Fibroblast of mammary gland (primary cell): ENCODE measurements around the gene LCN12.
A peak's percentile ranks its signal among the peaks of the same experiment; 100 is the strongest.

ENCODE experiments used
- DNase-seq: peaks from one replicate; pipeline ENCODE4 v3.0.0-alpha.2; 2010; ENCODE audit warnings: low read depth
- H3K4me3 ChIP-seq: 2 replicates; pipeline ENCODE4 v1.5.1; 2011; ENCODE audit warnings: low read depth, mild to moderate bottlenecking, low read length, moderate library complexity; ENCODE audit not compliant: control insufficient read depth
- TF ChIP-seq, protein P1 (sequence below): conservative IDR thresholded peaks from 2 replicates; pipeline ENCODE4 v1.5.1; 2011; ENCODE audit warnings: low read depth, low read length, inconsistent platforms; ENCODE audit not compliant: control insufficient read depth, insufficient read depth

Gene LCN12

DNA sequence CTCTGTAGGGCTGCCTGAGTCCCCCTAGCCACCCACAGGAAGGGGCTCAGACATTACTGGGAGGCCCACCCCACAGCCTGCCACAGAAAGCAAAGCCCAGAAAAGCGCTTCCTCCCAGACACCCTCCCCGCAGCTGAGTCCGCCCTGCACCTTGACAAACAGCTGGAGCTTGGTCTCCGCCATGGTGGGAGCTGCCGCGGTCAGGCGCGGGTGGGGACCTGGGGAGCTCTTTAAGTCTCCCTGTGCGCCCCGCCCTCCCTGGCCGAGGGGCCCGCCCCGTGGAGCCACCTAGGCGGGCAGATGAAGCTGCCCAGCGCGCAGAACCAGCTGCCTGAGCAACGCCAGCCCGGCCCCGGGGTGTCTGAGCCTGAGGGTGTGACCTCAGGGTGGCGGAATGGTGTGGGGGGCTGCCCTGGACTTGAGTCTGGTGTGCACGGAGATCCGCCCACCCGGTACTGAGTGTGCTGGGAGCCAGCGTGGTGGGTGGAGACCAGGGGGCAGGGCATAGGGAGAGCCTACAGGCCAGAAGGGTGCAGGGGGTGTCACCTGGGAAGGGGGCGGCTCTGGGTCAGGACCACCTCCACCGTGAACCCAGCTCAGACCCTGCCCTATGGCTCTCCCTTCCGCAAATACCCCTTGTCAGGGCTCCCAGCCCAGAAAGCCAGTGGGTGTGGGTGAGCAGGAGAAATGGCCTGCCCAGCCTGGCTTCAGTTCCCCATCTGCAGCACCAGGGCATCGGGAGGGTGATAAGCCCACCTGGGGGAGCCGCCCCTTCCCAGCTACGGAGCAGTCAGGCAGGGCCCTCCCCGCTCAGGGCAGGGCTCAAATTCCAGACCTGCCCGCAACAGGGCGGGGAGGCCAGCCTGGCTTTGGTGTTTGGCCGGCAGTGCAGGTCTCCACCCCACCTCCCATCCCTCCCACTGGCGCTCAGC is 44.6 kb downstream of the LCN12 start, which contains the start of gene CLIC3:
Gene CLIC3, minus strand, starts transcription at position 208 of the 932 bp plus-strand sequence. Its CDS starts 25 bp downstream, at position 183.
- H3K4me3 ChIP-seq, result no peak within 1 kb of the TSS
- DNase-seq, result no peak
- TF ChIP-seq, protein P1, sequence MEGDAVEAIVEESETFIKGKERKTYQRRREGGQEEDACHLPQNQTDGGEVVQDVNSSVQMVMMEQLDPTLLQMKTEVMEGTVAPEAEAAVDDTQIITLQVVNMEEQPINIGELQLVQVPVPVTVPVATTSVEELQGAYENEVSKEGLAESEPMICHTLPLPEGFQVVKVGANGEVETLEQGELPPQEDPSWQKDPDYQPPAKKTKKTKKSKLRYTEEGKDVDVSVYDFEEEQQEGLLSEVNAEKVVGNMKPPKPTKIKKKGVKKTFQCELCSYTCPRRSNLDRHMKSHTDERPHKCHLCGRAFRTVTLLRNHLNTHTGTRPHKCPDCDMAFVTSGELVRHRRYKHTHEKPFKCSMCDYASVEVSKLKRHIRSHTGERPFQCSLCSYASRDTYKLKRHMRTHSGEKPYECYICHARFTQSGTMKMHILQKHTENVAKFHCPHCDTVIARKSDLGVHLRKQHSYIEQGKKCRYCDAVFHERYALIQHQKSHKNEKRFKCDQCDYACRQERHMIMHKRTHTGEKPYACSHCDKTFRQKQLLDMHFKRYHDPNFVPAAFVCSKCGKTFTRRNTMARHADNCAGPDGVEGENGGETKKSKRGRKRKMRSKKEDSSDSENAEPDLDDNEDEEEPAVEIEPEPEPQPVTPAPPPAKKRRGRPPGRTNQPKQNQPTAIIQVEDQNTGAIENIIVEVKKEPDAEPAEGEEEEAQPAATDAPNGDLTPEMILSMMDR, result no peak

DNA sequence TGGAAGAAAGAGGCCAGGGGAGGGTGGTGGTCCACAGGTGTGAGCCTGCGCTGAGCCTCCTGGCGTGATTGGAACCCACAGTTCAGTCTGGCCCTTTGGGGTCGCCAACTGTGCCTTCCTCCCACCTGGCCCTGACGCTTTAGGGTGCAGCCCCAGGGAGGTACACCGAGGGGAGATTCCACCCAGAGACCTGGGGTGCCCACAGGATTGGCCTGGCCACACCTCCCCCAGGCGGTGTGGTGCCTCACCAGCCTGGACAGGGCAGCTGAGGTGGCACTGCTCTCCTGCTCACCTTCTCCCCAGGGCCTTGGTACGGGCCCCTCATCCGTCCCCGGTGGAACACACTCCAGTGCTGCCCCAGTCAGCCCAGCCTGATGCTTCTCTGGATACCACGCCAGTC is 45.3 kb downstream of the LCN12 start:
- TF ChIP-seq, protein P1, result no peak
- no peak for DNase-seq
- H3K4me3 ChIP-seq, result no peak overlapping the region

DNA sequence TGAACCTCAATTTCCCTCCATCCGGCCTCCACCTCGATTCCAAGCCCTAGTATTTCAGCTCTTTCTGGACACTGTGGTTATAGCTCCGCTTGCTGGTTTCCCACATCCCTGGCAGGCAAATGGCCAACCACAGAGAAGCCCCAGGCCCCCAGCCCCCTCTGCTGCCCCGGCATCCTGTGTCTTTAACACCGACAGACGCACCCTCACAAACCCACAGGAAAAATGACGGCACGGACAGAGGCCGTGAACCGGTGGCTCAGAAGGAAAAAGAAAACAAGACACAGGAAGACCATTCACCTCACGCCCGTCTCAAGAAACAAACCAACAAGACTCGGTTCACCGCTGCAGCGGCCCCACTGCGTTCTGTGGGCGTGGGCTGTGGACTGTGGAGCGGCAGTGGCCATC is 45.8 kb downstream of the LCN12 start:
- no peak overlapping the region for H3K4me3 ChIP-seq
- DNase-seq, result no peak
- TF ChIP-seq, protein P1, result no peak

DNA sequence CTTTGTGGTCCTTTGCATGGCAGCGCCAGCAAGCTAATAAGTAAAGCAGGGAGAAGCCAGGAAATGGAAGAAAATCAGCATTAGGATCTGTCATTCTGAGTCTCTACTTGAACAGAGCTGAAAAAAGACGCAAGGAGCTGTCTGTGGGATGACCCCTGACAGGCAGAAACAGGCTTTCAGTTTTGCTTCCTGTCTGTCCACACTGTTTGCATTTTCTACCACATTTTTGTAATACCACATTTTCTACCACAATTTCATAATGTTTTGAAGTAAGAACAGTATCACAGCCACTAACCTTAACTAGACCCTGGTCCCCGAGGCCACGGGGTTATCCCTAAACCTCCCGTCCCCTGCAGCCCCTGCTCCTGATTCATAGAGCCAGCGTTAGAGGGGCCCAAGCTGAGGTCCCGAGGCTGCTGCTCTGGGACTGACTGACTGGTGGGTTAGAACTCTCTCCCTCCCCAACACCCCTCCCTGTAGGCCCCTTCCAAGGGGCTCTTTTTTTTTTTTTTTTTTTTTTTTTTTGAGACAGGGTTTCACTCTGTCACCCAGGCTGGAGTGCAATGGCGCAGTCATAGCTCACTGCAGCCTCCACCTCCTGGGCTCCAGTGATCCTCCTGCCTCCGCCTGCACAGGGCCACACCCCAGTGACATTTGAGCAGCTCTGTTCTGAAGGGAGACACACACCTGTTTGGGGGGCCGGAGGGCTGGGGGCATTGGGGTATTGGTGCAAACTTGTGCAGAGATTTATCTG is 48.3 kb downstream of the LCN12 start:
- no peak overlapping the region for H3K4me3 ChIP-seq
- TF ChIP-seq, protein P1, result no peak
- DNase-seq, result peak; percentile 31

DNA sequence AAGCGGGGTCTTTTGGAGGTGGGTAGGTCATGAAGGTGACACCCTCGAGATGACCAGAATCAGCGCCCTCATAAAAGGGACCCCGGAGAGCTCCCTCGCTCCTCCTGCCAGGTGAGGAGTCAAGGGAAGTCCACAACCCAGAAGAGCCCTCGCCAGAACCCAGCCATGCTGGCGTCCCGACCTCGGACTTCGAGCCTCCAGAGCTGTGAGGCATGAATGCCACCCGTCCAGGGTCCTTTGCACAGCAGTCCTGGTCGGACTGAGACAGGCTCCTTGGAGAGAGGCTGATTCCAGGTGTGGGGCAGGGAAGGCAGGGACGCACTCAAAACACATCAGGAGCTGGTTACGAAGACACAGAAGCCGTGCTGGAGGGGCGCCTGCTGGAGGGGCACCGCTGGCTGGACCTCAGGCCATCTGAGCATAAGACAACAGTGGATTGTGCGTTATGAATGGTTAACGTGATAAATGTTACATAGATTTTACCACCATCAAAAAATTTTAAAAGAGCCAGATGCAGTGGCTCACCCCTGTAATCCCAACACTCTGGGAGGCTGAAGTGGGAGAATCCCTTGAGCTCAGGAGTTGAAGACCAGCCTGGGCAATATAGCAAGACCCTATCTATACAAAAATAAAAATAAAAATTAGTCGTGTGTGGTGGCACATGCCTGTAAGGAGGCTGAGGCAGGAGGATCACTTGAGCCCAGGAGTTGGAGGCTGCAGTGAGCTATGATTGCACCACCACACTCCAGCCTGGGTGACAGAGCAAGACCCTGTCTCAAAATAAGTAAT is 50.0 kb downstream of the LCN12 start:
- DNase-seq, result no peak
- H3K4me3 ChIP-seq, result no peak overlapping the region
- TF ChIP-seq, protein P1, result no peak

DNA sequence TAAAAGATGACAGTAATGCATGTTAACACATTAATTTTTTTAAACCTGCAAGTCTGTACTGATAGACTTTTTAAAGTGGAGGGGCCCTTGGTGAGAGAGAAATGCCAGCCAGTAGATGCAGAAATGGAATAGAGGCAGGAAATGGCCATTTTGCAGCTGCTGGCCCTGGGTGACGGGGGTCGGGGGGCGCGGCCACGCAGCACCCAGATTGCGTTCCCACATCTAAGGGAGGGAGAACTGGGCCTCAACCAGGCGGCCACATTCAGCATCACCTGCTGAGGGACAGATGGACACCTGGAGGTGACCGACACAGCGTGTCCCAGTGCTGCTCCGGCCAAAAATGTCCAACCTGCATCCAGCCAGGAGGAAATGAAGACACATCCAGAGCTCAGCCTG is 50.6 kb downstream of the LCN12 start:
- DNase-seq, result no peak
- TF ChIP-seq, protein P1, result no peak
- no peak overlapping the region for H3K4me3 ChIP-seq
